ENCODE results near the gene GFOD1.

Gene GFOD1

GRCh38 chr6:13447949-13448724 is 39.3 kb downstream of the GFOD1 start:
- ATAC-seq: no peak
- TF ChIP-seq CSDC2 (CRISPR knock-in tag; IDR thresholded peaks at IDR 0.05) (no peak), ZFP3 (CRISPR knock-in tag; IDR thresholded peaks at IDR 0.05) (no peak), OSR1 (CRISPR knock-in tag; IDR thresholded peaks at IDR 0.05) (no peak), POU6F1 (CRISPR knock-in tag; IDR thresholded peaks at IDR 0.05; ENCODE audit: borderline replicate concordance, low read depth) (no peak), ZFP30 (CRISPR knock-in tag; IDR thresholded peaks at IDR 0.05) (no peak), ARNTL (CRISPR knock-in tag; IDR thresholded peaks at IDR 0.05; ENCODE audit: borderline replicate concordance, low read depth) (no peak), TOX (CRISPR knock-in tag; IDR thresholded peaks at IDR 0.05; ENCODE audit: borderline replicate concordance) (no peak)

DNA sequence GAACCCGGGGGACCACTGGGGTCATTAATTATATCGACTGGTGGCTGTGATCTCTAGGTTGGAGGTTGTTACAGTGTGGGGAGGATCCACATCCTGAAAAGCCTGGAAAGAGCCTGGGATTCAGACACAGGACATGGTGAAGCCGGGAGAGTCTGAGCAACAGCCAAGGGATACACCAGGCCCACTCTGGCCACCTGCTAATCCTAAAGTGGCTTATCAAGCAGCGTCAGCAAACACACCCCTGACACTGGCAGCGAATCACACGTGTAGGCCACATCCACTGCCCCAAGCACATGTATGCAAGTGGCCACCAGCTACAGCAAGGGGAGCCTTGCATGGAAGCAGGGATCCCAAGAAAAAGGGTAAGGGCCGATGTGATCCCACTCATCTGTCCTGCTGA is 41.0 kb downstream of the GFOD1 start:
- TF ChIP-seq ZNF70 (CRISPR knock-in tag; IDR thresholded peaks at IDR 0.05) (no peak), ESRRG (CRISPR knock-in tag; IDR thresholded peaks at IDR 0.05) (no peak), PPARA (CRISPR knock-in tag; IDR thresholded peaks at IDR 0.05; ENCODE audit: borderline replicate concordance) (no peak), ZC3H10 (CRISPR knock-in tag; IDR thresholded peaks at IDR 0.05) (no peak), ZFP30 (CRISPR knock-in tag; IDR thresholded peaks at IDR 0.05) (no peak), TOX (CRISPR knock-in tag; IDR thresholded peaks at IDR 0.05; ENCODE audit: borderline replicate concordance) (no peak), RARB (CRISPR knock-in tag; IDR thresholded peaks at IDR 0.05) (no peak), CSDC2 (CRISPR knock-in tag; IDR thresholded peaks at IDR 0.05) (no peak), OSR1 (CRISPR knock-in tag; IDR thresholded peaks at IDR 0.05) (no peak)
- TF ChIP-seq, protein P1, sequence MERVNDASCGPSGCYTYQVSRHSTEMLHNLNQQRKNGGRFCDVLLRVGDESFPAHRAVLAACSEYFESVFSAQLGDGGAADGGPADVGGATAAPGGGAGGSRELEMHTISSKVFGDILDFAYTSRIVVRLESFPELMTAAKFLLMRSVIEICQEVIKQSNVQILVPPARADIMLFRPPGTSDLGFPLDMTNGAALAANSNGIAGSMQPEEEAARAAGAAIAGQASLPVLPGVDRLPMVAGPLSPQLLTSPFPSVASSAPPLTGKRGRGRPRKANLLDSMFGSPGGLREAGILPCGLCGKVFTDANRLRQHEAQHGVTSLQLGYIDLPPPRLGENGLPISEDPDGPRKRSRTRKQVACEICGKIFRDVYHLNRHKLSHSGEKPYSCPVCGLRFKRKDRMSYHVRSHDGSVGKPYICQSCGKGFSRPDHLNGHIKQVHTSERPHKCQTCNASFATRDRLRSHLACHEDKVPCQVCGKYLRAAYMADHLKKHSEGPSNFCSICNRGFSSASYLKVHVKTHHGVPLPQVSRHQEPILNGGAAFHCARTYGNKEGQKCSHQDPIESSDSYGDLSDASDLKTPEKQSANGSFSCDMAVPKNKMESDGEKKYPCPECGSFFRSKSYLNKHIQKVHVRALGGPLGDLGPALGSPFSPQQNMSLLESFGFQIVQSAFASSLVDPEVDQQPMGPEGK (CRISPR knock-in tag; IDR thresholded peaks at IDR 0.05; ENCODE audit: borderline replicate concordance): no peak
- ATAC-seq: no peak

- TF ChIP-seq ZFP30 (CRISPR knock-in tag; IDR thresholded peaks at IDR 0.05) (no peak), ZNF8 (CRISPR knock-in tag; IDR thresholded peaks at IDR 0.05) (no peak), ESRRG (CRISPR knock-in tag; IDR thresholded peaks at IDR 0.05) (no peak), ISL1 (CRISPR knock-in tag; IDR thresholded peaks at IDR 0.05) (no peak), ZC3H10 (CRISPR knock-in tag; IDR thresholded peaks at IDR 0.05) (no peak), ARNTL (CRISPR knock-in tag; IDR thresholded peaks at IDR 0.05; ENCODE audit: borderline replicate concordance, low read depth) (no peak), PPARA (CRISPR knock-in tag; IDR thresholded peaks at IDR 0.05; ENCODE audit: borderline replicate concordance) (no peak), TOX (CRISPR knock-in tag; IDR thresholded peaks at IDR 0.05; ENCODE audit: borderline replicate concordance) (no peak), BACH2 (CRISPR knock-in tag; IDR thresholded peaks at IDR 0.05; ENCODE audit: borderline replicate concordance) (no peak), ZFP3 (CRISPR knock-in tag; IDR thresholded peaks at IDR 0.05) (no peak), POU6F1 (CRISPR knock-in tag; IDR thresholded peaks at IDR 0.05; ENCODE audit: borderline replicate concordance, low read depth) (no peak), GLIS3 (CRISPR knock-in tag; IDR thresholded peaks at IDR 0.05) (no peak), SNAI2 (CRISPR knock-in tag; IDR thresholded peaks at IDR 0.05) (no peak)
- TF ChIP-seq, protein P2, sequence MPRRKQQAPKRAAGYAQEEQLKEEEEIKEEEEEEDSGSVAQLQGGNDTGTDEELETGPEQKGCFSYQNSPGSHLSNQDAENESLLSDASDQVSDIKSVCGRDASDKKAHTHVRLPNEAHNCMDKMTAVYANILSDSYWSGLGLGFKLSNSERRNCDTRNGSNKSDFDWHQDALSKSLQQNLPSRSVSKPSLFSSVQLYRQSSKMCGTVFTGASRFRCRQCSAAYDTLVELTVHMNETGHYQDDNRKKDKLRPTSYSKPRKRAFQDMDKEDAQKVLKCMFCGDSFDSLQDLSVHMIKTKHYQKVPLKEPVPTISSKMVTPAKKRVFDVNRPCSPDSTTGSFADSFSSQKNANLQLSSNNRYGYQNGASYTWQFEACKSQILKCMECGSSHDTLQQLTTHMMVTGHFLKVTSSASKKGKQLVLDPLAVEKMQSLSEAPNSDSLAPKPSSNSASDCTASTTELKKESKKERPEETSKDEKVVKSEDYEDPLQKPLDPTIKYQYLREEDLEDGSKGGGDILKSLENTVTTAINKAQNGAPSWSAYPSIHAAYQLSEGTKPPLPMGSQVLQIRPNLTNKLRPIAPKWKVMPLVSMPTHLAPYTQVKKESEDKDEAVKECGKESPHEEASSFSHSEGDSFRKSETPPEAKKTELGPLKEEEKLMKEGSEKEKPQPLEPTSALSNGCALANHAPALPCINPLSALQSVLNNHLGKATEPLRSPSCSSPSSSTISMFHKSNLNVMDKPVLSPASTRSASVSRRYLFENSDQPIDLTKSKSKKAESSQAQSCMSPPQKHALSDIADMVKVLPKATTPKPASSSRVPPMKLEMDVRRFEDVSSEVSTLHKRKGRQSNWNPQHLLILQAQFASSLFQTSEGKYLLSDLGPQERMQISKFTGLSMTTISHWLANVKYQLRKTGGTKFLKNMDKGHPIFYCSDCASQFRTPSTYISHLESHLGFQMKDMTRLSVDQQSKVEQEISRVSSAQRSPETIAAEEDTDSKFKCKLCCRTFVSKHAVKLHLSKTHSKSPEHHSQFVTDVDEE (CRISPR knock-in tag; IDR thresholded peaks at IDR 0.05): no peak
- TF ChIP-seq, protein P1 (CRISPR knock-in tag; IDR thresholded peaks at IDR 0.05; ENCODE audit: borderline replicate concordance): no peak
- TF ChIP-seq, protein P3, sequence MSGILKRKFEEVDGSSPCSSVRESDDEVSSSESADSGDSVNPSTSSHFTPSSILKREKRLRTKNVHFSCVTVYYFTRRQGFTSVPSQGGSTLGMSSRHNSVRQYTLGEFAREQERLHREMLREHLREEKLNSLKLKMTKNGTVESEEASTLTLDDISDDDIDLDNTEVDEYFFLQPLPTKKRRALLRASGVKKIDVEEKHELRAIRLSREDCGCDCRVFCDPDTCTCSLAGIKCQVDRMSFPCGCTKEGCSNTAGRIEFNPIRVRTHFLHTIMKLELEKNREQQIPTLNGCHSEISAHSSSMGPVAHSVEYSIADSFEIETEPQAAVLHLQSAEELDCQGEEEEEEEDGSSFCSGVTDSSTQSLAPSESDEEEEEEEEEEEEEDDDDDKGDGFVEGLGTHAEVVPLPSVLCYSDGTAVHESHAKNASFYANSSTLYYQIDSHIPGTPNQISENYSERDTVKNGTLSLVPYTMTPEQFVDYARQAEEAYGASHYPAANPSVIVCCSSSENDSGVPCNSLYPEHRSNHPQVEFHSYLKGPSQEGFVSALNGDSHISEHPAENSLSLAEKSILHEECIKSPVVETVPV (CRISPR knock-in tag; IDR thresholded peaks at IDR 0.05): no peak
- peak; percentile 15; the same call in 1 of the 3 replicates for ATAC-seq
Measured at GRCh38 chr6:13445744-13446115, 41.7 kb downstream of the GFOD1 start.

All from SK-N-SH treated with all-trans-retinoic acid at 6 μM for 48 hours (cell line).